Measurements from ENCODE around the gene EDEM1. TPM values are rescaled to one million over a fixed set of nuclear protein-coding genes. Genes with fewer than 3 reads are reported as not detected.

Gene EDEM1
- total and polyA plus RNA-seq, 2 donors (not counting 1 experiment from before 2014, with no cell fraction given): 58.3 to 167 TPM

- H3K4me1 Mint-ChIP-seq: peaks cover 15% of the 10 kb centered on the region
- Histone ChIP-seq H3K27me3 (replicated peaks in 1 of 4; ENCODE audit: control extremely low read depth in 1 of 4, control insufficient read depth in 3 of 4, insufficient read depth in 4 of 4, low read length in 3 of 4) (no peaks in the 10 kb centered on the region), H3K4me3 (ENCODE audit: control extremely low read depth in 1 of 5, extremely low read depth in 1 of 5, insufficient read depth in 1 of 5, low read depth in 2 of 5, low read length in 4 of 5) (no peak overlapping the region), H3K27ac (ENCODE audit: low read length in 2 of 2) (no peak overlapping the region), H4K20me1 (ENCODE audit: control insufficient read depth, insufficient read depth, low read length, poor library complexity, severe bottlenecking) (no peaks in the 10 kb centered on the region), H3K9me3 (ENCODE audit: control extremely low read depth in 1 of 3, control insufficient read depth in 2 of 3, insufficient read depth in 1 of 3, low read length in 2 of 3) (no peaks in the 10 kb centered on the region), H3K79me2 (ENCODE audit: control insufficient read depth, insufficient read depth, low read length) (no peaks in the 10 kb centered on the region), H3K36me3 (replicated peaks in 1 of 2; ENCODE audit: control extremely low read depth in 1 of 2, control insufficient read depth in 1 of 2, extremely low read depth in 1 of 2, insufficient read depth in 2 of 2, low read length in 1 of 2) (no peaks in the 10 kb centered on the region), H3K4me2 (replicated peaks; ENCODE audit: low read depth, low read length, poor library complexity, severe bottlenecking) (no peak overlapping the region), H3K4me1 (ENCODE audit: control insufficient read depth in 2 of 2, insufficient read depth in 2 of 2, low read length in 2 of 2) (peaks cover 0 to 2% of the 10 kb centered on the region in 2 donors), H3K9ac (ENCODE audit: low read length) (no peak overlapping the region), H2AFZ (ENCODE audit: insufficient read depth, low read depth, low read length, poor library complexity, severe bottlenecking) (no peak overlapping the region)
- DNase-seq: no peak
- no peak overlapping the region for H3K4me3 Mint-ChIP-seq
- ATAC-seq (ENCODE audit: low read depth): no peak
- no peaks in the 10 kb centered on the region for H3K27me3 Mint-ChIP-seq
- ChIA-PET POLR2A (no interaction called here), CTCF (no interaction called here)
- WGBS (ENCODE audit: insufficient coverage): no CpG with 5 or more reads among the region's 2 CpGs
- peaks cover 3% of the 10 kb centered on the region for H3K9me3 Mint-ChIP-seq (ENCODE audit: insufficient read depth)
- no peak for TF ChIP-seq CTCF (IDR thresholded peaks at IDR 0.05)
- no peak for TF ChIP-seq EZH2 (IDR thresholded peaks at IDR 0.05; ENCODE audit: borderline replicate concordance, insufficient read depth, low read depth, low read length, poor library complexity, severe bottlenecking)
- intact Hi-C loops (cut with micrococcal nuclease): no loop called here
- H3K27ac Mint-ChIP-seq: no peak overlapping the region
These were observed 79.7 kb downstream of the EDEM1 start for GRCh38 chr3:5267252-5267651.

- CTCF ChIA-PET: no interaction called here
- ATAC-seq (ENCODE audit: low read depth): no peak
- no peak overlapping the region for H3K4me3 ChIP-seq (ENCODE audit: control extremely low read depth in 1 of 5, extremely low read depth in 1 of 5, insufficient read depth in 1 of 5, low read depth in 2 of 5, low read length in 4 of 5)
These were observed 80.4 kb downstream of the EDEM1 start for GRCh38 chr3:5267889-5268288.

More at GRCh38 chr3:5267889-5268288, 80.4 kb downstream of the EDEM1 start:
- Mint-ChIP-seq H3K27me3 (no peaks in the 10 kb centered on the region), H3K9me3 (ENCODE audit: insufficient read depth) (peaks cover 3% of the 10 kb centered on the region), H3K27ac (no peak overlapping the region), H3K4me3 (no peak overlapping the region), H3K4me1 (peaks cover 11% of the 10 kb centered on the region)
- Histone ChIP-seq H2AFZ (ENCODE audit: insufficient read depth, low read depth, low read length, poor library complexity, severe bottlenecking) (no peak overlapping the region), H3K4me2 (replicated peaks; ENCODE audit: low read depth, low read length, poor library complexity, severe bottlenecking) (no peak overlapping the region), H3K36me3 (replicated peaks in 1 of 2; ENCODE audit: control extremely low read depth in 1 of 2, control insufficient read depth in 1 of 2, extremely low read depth in 1 of 2, insufficient read depth in 2 of 2, low read length in 1 of 2) (no peaks in the 10 kb centered on the region), H3K27me3 (replicated peaks in 1 of 4; ENCODE audit: control extremely low read depth in 1 of 4, control insufficient read depth in 3 of 4, insufficient read depth in 4 of 4, low read length in 3 of 4) (no peaks in the 10 kb centered on the region), H4K20me1 (ENCODE audit: control insufficient read depth, insufficient read depth, low read length, poor library complexity, severe bottlenecking) (no peaks in the 10 kb centered on the region), H3K27ac (ENCODE audit: low read length in 2 of 2) (no peak overlapping the region), H3K9me3 (ENCODE audit: control extremely low read depth in 1 of 3, control insufficient read depth in 2 of 3, insufficient read depth in 1 of 3, low read length in 2 of 3) (no peaks in the 10 kb centered on the region), H3K79me2 (ENCODE audit: control insufficient read depth, insufficient read depth, low read length) (no peaks in the 10 kb centered on the region), H3K9ac (ENCODE audit: low read length) (no peak overlapping the region), H3K4me1 (ENCODE audit: control insufficient read depth in 2 of 2, insufficient read depth in 2 of 2, low read length in 2 of 2) (no peaks in the 10 kb centered on the region)
- intact Hi-C loops (cut with micrococcal nuclease): no loop called here
- TF ChIP-seq EZH2 (IDR thresholded peaks at IDR 0.05; ENCODE audit: borderline replicate concordance, insufficient read depth, low read depth, low read length, poor library complexity, severe bottlenecking) (no peak), CTCF (IDR thresholded peaks at IDR 0.05) (no peak)
- no peak for DNase-seq
- POLR2A ChIA-PET: no interaction called here
- no CpG with 5 or more reads among the region's 1 CpG for WGBS (ENCODE audit: insufficient coverage)

Small RNA genes within 50 kb of the gene (small RNA-seq; reads per million reads assigned to genes)
- gene MIR4790 (ENCODE audit: insufficient read length, low read depth, low replicate concordance): not detected
- gene RN7SL553P (ENCODE audit: insufficient read length, low read depth, low replicate concordance): not detected

Other genes with a start within 250 kb of the EDEM1 start
- 52.4 and 53.8 TPM in 2 replicates for gene BHLHE40, start 208.3 kb upstream of the EDEM1 start, total RNA-seq
- gene BHLHE40, start 208.3 kb upstream of the EDEM1 start, polyA plus RNA-seq: 26.2 and 47.0 TPM in 2 replicates
- gene ARL8B, start 65.4 kb upstream of the EDEM1 start, total RNA-seq: 66.4 and 67.3 TPM in 2 replicates
- gene ARL8B, start 65.4 kb upstream of the EDEM1 start, polyA plus RNA-seq: 14.5 and 22.6 TPM in 2 replicates

Data from B cell (primary cell).